Measurements from ENCODE around the gene FOXO3B. TPM values are rescaled to one million over a fixed set of nuclear protein-coding genes. Genes with fewer than 3 reads are reported as not detected.
A peak's percentile ranks its signal among the peaks of the same experiment; 100 is the strongest.
"Not testable (repeated sequence)": the region's sequence is repeated elsewhere in the genome, so short reads cannot be mapped to it uniquely, and the experiment has no call there.

The FOXO3B gene
- total RNA-seq, 6 experiments from 2014 or later, result 2.4 to 3.7 (median 3.3) TPM

- H3K27ac Mint-ChIP-seq, result peak overlapping the region; percentile 78; the same call in 1 of the 2 replicates
- H3K9me3 Mint-ChIP-seq; H3K36me3 Mint-ChIP-seq (ENCODE audit: low read depth); H3K27me3 Mint-ChIP-seq (ENCODE audit: insufficient read depth); H3K4me1 Mint-ChIP-seq (ENCODE audit: low read depth); DNase-seq: not testable (repeated sequence)
- peak overlapping the region; percentile 90 for H3K4me3 Mint-ChIP-seq
These were observed 554 bp upstream of the FOXO3B start for GRCh38 chr17:18682668-18683067.

DNA sequence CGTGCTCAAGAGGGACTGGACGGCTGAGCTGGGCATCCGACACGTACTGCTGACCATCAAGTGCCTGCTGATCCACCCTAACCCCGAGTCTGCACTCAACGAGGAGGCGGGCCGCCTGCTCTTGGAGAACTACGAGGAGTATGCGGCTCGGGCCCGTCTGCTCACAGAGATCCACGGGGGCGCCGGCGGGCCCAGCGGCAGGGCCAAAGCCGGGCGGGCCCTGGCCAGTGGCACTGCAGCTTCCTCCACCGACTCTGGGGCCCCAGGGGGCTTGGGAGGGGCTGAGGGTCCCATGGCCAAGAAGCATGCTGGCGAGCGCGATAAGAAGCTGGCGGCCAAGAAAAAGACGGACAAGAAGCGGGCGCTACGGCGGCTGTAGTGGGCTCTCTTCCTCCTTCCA, 4.7 kb downstream of the FOXO3B start:
- Mint-ChIP-seq H3K36me3 (ENCODE audit: low read depth) (peaks cover 42% of the 10 kb centered on the region), H3K9me3 (peaks cover 26% of the 10 kb centered on the region)
- not testable (repeated sequence) for H3K27me3 Mint-ChIP-seq (ENCODE audit: insufficient read depth); DNase-seq; H3K4me1 Mint-ChIP-seq (ENCODE audit: low read depth); H3K27ac Mint-ChIP-seq; H3K4me3 Mint-ChIP-seq

- not testable (repeated sequence) for DNase-seq; H3K4me3 Mint-ChIP-seq; H3K27me3 Mint-ChIP-seq (ENCODE audit: insufficient read depth); H3K4me1 Mint-ChIP-seq (ENCODE audit: low read depth); H3K27ac Mint-ChIP-seq
- peaks cover 42% of the 10 kb centered on the region for H3K36me3 Mint-ChIP-seq (ENCODE audit: low read depth)
- H3K9me3 Mint-ChIP-seq, result peaks cover 26% of the 10 kb centered on the region
These were observed 5.2 kb downstream of the FOXO3B start for GRCh38 chr17:18676928-18677327.

- not testable (repeated sequence) for H3K4me1 Mint-ChIP-seq (ENCODE audit: low read depth); DNase-seq; H3K27ac Mint-ChIP-seq; H3K4me3 Mint-ChIP-seq; H3K27me3 Mint-ChIP-seq (ENCODE audit: insufficient read depth)
- H3K9me3 Mint-ChIP-seq, result peaks cover 51% of the 10 kb centered on the region
- H3K36me3 Mint-ChIP-seq (ENCODE audit: low read depth), result peaks cover 65% of the 10 kb centered on the region
These were observed 9.5 kb downstream of the FOXO3B start for GRCh38 chr17:18672395-18673227.

- H3K4me3 Mint-ChIP-seq; H3K4me1 Mint-ChIP-seq (ENCODE audit: low read depth); H3K27me3 Mint-ChIP-seq (ENCODE audit: insufficient read depth); DNase-seq; H3K27ac Mint-ChIP-seq: not testable (repeated sequence)
- Mint-ChIP-seq H3K36me3 (ENCODE audit: low read depth) (peaks cover 47% of the 10 kb centered on the region), H3K9me3 (peaks cover 51% of the 10 kb centered on the region)
These were observed 13.5 kb downstream of the FOXO3B start for GRCh38 chr17:18668625-18669024.

- Mint-ChIP-seq H3K36me3 (ENCODE audit: low read depth) (peaks cover 42% of the 10 kb centered on the region), H3K9me3 (peaks cover 58% of the 10 kb centered on the region)
- not testable (repeated sequence) for DNase-seq; H3K27me3 Mint-ChIP-seq (ENCODE audit: insufficient read depth); H3K4me3 Mint-ChIP-seq; H3K4me1 Mint-ChIP-seq (ENCODE audit: low read depth); H3K27ac Mint-ChIP-seq
These were observed 14.6 kb downstream of the FOXO3B start for GRCh38 chr17:18667535-18667934.

DNA sequence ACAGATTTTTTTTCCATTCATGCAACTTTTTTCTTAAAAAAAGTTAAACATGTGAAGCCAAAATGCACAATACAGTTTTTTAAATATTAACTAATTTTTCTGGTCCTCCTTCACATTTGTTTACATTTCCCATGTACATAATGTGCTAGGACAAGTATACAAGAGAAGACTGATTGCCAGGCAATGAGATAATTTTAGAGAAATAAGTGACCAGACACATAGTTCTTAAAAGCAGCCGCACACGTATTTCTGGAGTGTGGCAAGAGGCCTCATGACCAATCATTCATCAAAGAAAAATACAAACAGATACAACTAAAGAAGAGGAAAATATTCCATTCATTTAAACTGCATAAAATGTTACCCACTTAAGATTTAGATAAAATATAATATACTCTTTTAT, 15.8 kb downstream of the FOXO3B start:
- Mint-ChIP-seq H3K36me3 (ENCODE audit: low read depth) (peaks cover 43% of the 10 kb centered on the region), H3K9me3 (peaks cover 66% of the 10 kb centered on the region)
- not testable (repeated sequence) for H3K27me3 Mint-ChIP-seq (ENCODE audit: insufficient read depth); H3K27ac Mint-ChIP-seq; H3K4me1 Mint-ChIP-seq (ENCODE audit: low read depth); DNase-seq; H3K4me3 Mint-ChIP-seq

GRCh38 chr17:18661924-18662624, 20.0 kb downstream of the FOXO3B start:
- H3K27me3 Mint-ChIP-seq (ENCODE audit: insufficient read depth); H3K4me1 Mint-ChIP-seq (ENCODE audit: low read depth); H3K4me3 Mint-ChIP-seq; H3K36me3 Mint-ChIP-seq (ENCODE audit: low read depth); H3K27ac Mint-ChIP-seq; DNase-seq: not testable (repeated sequence)
- H3K9me3 Mint-ChIP-seq, result peaks cover 60% of the 10 kb centered on the region

DNA sequence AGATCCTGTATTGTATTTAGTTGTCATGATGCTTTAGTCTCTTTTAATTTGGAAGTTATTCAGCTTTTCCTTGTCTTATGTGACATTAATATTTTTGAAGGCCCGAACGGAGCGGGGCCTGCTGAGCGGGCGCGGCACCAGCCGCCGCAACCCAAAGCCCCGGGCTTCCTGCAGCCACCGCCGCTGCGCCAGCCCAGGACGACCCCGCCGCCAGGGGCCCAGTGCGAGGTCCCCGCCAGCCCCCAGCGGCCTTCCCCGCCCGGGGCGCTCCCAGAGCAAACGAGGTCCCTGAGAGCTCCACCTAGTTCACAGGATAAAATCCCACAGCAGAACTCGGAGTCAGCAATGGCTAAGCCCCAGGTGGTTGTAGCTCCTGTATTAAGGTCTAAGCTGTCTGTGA, 32.0 kb downstream of the FOXO3B start:
- H3K27ac Mint-ChIP-seq; H3K4me3 Mint-ChIP-seq; H3K27me3 Mint-ChIP-seq (ENCODE audit: insufficient read depth): not testable (repeated sequence)

DNA sequence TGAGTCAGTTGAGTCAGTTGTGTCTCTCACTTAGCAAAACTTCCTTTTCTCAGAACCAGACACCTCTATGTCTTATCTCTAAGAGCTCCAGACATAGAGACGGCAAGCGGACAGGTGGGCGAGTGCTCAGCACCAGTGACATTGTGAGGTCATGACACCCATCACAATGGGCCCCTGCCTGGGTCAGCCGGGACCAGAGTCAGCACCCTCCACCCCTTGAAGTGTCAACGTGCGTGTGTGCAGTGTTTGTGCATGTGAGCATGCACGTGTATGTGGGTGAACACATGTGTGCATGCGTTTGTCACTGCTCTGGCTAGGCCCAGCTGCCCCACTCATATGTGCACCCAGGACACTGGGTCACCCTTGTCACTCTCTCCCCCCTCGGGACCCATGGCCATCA, 37.8 kb downstream of the FOXO3B start, which contains the start of gene TBC1D28:
TBC1D28 (minus strand) TSS at position 101 of the 400 bp plus-strand sequence. CDS start 3,039 bp downstream, outside the sequence.
- not testable (repeated sequence) for H3K9me3 Mint-ChIP-seq; H3K4me3 Mint-ChIP-seq; H3K36me3 Mint-ChIP-seq (ENCODE audit: low read depth); H3K27ac Mint-ChIP-seq; DNase-seq; H3K27me3 Mint-ChIP-seq (ENCODE audit: insufficient read depth); H3K4me1 Mint-ChIP-seq (ENCODE audit: low read depth)

More for the DNA sequence above, 32.0 kb downstream of the FOXO3B start:
- not testable (repeated sequence) for H3K4me1 Mint-ChIP-seq (ENCODE audit: low read depth); DNase-seq
- H3K36me3 Mint-ChIP-seq (ENCODE audit: low read depth), result peaks cover 10% of the 10 kb centered on the region; the same call in 1 of the 2 replicates
- H3K9me3 Mint-ChIP-seq, result peaks cover 15% of the 10 kb centered on the region

GRCh38 chr17:18643124-18643523, 39.0 kb downstream of the FOXO3B start:
- not testable (repeated sequence) for H3K27ac Mint-ChIP-seq; DNase-seq; H3K27me3 Mint-ChIP-seq (ENCODE audit: insufficient read depth); H3K4me1 Mint-ChIP-seq (ENCODE audit: low read depth); H3K9me3 Mint-ChIP-seq; H3K4me3 Mint-ChIP-seq; H3K36me3 Mint-ChIP-seq (ENCODE audit: low read depth)

GRCh38 chr17:18638357-18638756, 43.8 kb downstream of the FOXO3B start:
- DNase-seq; H3K36me3 Mint-ChIP-seq (ENCODE audit: low read depth): not testable (repeated sequence)

More at GRCh38 chr17:18638357-18638756, 43.8 kb downstream of the FOXO3B start:
- not testable (repeated sequence) for H3K4me1 Mint-ChIP-seq (ENCODE audit: low read depth); H3K9me3 Mint-ChIP-seq; H3K4me3 Mint-ChIP-seq; H3K27ac Mint-ChIP-seq
- H3K27me3 Mint-ChIP-seq (ENCODE audit: insufficient read depth), result peaks cover 12% of the 10 kb centered on the region
